ENCODE results near the gene TSR3.

TSR3 gene

GRCh38 chr16:1327619-1327947, 24.1 kb downstream of the TSR3 start:
- no peak for DNase-seq (ENCODE audit: low spot score)
- in situ Hi-C loops (cut with MboI; ENCODE audit: low sequenced_read_pairs, unreplicated experiment): no loop called here
- TF ChIP-seq CTCF (IDR thresholded peaks at IDR 0.05; ENCODE audit: borderline replicate concordance, control extremely low read depth, extremely low read depth, insufficient read depth, missing control alignments): no peak

GRCh38 chr16:1326946-1327618, 24.6 kb downstream of the TSR3 start:
- in situ Hi-C loops (cut with MboI; ENCODE audit: low sequenced_read_pairs, unreplicated experiment): no loop called here
- no peak for TF ChIP-seq CTCF (IDR thresholded peaks at IDR 0.05; ENCODE audit: borderline replicate concordance, control extremely low read depth, extremely low read depth, insufficient read depth, missing control alignments)

DNA sequence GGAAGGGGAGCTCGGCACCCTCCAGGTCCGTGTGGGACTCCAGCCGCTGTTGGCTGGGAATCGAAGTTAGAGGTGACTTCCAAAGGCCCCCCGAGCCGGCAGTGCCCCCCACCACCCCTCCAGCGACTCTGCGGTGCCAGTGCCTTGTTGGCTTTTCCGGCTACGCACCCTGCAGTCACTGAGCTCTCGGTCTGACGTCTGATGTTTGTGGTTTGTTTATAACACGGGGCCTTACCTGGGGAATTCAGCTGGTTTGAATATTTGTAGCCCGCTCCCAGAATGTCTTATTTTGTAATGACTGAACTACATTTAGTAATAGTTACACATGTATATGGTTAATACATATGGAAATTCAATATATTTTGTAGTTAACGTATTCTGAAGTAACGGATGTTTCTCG, 25.3 kb downstream of the TSR3 start:
- in situ Hi-C loops (cut with MboI; ENCODE audit: low sequenced_read_pairs, unreplicated experiment): no loop called here
- no peak for DNase-seq (ENCODE audit: low spot score)
- no peak for TF ChIP-seq CTCF (IDR thresholded peaks at IDR 0.05; ENCODE audit: borderline replicate concordance, control extremely low read depth, extremely low read depth, insufficient read depth, missing control alignments)

More at GRCh38 chr16:1326946-1327618, 24.6 kb downstream of the TSR3 start:
- no peak for DNase-seq (ENCODE audit: low spot score)

DNA sequence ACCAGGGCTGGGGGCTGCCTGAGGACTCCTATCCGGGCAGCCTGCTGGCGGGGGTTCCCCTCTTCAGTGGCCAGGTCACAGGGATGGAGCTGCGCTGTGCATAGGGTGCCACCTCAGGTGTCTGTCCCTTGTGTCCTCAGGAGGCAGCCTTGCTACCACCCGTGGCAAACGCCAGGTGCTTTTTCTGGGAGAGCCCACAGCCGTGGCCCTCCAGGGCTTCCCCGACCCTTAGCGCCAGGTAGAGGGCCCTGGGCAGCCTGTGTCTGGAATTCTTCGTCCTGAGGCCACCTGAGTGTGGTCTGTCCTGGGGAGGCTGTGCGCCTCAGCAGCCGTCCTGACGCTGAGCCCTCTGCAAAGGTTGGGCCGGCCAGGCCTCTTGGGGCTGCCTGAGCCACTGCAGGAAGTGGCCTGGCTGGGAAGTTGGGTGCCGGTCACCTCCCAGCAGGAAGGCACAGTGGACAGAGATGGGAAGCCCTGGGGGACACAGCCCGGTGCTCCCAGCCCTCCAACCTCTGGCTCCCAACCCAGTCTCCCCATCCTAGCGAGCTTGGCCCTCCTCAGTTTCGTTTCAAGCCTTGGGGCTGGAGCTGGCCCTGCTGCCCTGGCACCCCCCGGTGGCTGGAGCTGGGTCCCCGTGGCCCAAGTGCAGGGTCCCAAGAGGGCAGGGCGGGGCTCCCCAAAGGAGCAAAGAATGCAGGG, 25.9 kb downstream of the TSR3 start:
- no peak for DNase-seq (ENCODE audit: low spot score)
- in situ Hi-C loops (cut with MboI; ENCODE audit: low sequenced_read_pairs, unreplicated experiment): no loop called here
- TF ChIP-seq CTCF (IDR thresholded peaks at IDR 0.05; ENCODE audit: borderline replicate concordance, control extremely low read depth, extremely low read depth, insufficient read depth, missing control alignments): no peak

GRCh38 chr16:1325261-1325660, 26.4 kb downstream of the TSR3 start:
- in situ Hi-C loops (cut with MboI; ENCODE audit: low sequenced_read_pairs, unreplicated experiment): no loop called here
- TF ChIP-seq CTCF (IDR thresholded peaks at IDR 0.05; ENCODE audit: borderline replicate concordance, control extremely low read depth, extremely low read depth, insufficient read depth, missing control alignments): no peak
- no peak for DNase-seq (ENCODE audit: low spot score)

- TF ChIP-seq CTCF (IDR thresholded peaks at IDR 0.05; ENCODE audit: borderline replicate concordance, control extremely low read depth, extremely low read depth, insufficient read depth, missing control alignments): no peak
- in situ Hi-C loops (cut with MboI; ENCODE audit: low sequenced_read_pairs, unreplicated experiment): loop anchor here (25.0 kb wide), 1 partner anchor 112 kb away; no protein-coding TSS in a partner anchor
Measured at GRCh38 chr16:1324286-1324826, 27.3 kb downstream of the TSR3 start.

More at GRCh38 chr16:1324286-1324826, 27.3 kb downstream of the TSR3 start:
- DNase-seq (ENCODE audit: low spot score): no peak

Data from GM13976 (cell line).